Keratinocyte (primary cell): Measurements from ENCODE around the gene SLCO3A1. TPM values are rescaled to one million over a fixed set of nuclear protein-coding genes. Genes with fewer than 3 reads are reported as not detected.

ENCODE experiments used
- DNase-seq: peaks from one replicate; pipeline ENCODE4 v3.0.0-alpha.2; 2011; ENCODE audit warnings: low read depth, missing footprints, low spot score
- FAIRE-seq: peaks from 2 replicates; lab custom pipeline; 2011; peaks lifted over from hg19 to GRCh38; lab: Jason Lieb, UNC
- H2AFZ ChIP-seq: 2 replicates; pipeline ENCODE4 v1.6.0; 2012; ENCODE audit warnings: low read length, control low read depth, inconsistent platforms; ENCODE audit not compliant: control insufficient read depth
- H3K27ac ChIP-seq: 2 replicates; pipeline ENCODE4 v1.5.1; 2011; ENCODE audit warnings: low read length; ENCODE audit not compliant: control insufficient read depth, insufficient read depth
- H3K27me3 ChIP-seq: 3 replicates; pipeline ENCODE4 v1.6.0; 2011; ENCODE audit warnings: low read length; ENCODE audit not compliant: control insufficient read depth, insufficient read depth; ENCODE audit errors: extremely low read depth
- H3K36me3 ChIP-seq, 2 experiments: 2 replicates in 1 of 2; 3 replicates in 1 of 2; pipeline ENCODE4 v1.5.1; 2011; ENCODE audit warnings: low read length in 2 of 2, mild to moderate bottlenecking in 1 of 2; ENCODE audit not compliant: control insufficient read depth in 2 of 2, insufficient read depth in 2 of 2; ENCODE audit errors: extremely low read depth in 1 of 2
- H3K4me1 ChIP-seq: 3 replicates; pipeline ENCODE4 v1.5.1; 2011; ENCODE audit warnings: low read length; ENCODE audit not compliant: control insufficient read depth, insufficient read depth; ENCODE audit errors: extremely low read depth
- H3K4me2 ChIP-seq: 3 replicates; pipeline ENCODE4 v1.6.0; 2011; ENCODE audit warnings: low read depth, low read length; ENCODE audit not compliant: control insufficient read depth, insufficient read depth; ENCODE audit errors: extremely low read depth
- H3K4me3 ChIP-seq, 3 experiments: fragments of 200-600 bp in 1 of 3; sonication (generic) in 1 of 3; 2 replicates in 2 of 3; 3 replicates in 1 of 3; pipeline ENCODE4 v1.5.1; 2011 to 2016; ENCODE audit warnings: low read length in 3 of 3, mild to moderate bottlenecking in 3 of 3, control low read depth in 2 of 3, inconsistent platforms in 1 of 3, low read depth in 1 of 3, mixed read lengths in 1 of 3, mixed run types in 1 of 3, moderate library complexity in 1 of 3; ENCODE audit not compliant: control insufficient read depth in 2 of 3, insufficient read depth in 2 of 3; ENCODE audit errors: extremely low read depth in 1 of 3
- H3K79me2 ChIP-seq: 2 replicates; pipeline ENCODE4 v1.6.0; 2012; ENCODE audit warnings: low read length; ENCODE audit not compliant: control insufficient read depth, insufficient read depth
- H3K9ac ChIP-seq: 3 replicates; pipeline ENCODE4 v1.6.0; 2011; ENCODE audit warnings: low read length; ENCODE audit not compliant: control insufficient read depth, insufficient read depth; ENCODE audit errors: extremely low read depth
- H3K9me1 ChIP-seq: 3 replicates; pipeline ENCODE4 v1.6.0; 2011; ENCODE audit warnings: low read length; ENCODE audit not compliant: control insufficient read depth, insufficient read depth; ENCODE audit errors: extremely low read depth
- H3K9me3 ChIP-seq: 2 replicates; pipeline ENCODE4 v1.5.1; 2012; ENCODE audit warnings: low read depth, low read length; ENCODE audit not compliant: control insufficient read depth
- H4K20me1 ChIP-seq: 3 replicates; pipeline ENCODE4 v1.6.0; 2011; ENCODE audit warnings: low read length; ENCODE audit not compliant: control insufficient read depth, insufficient read depth; ENCODE audit errors: extremely low read depth
- CTCF ChIP-seq, 3 experiments: IDR thresholded peaks in 1 of 3; conservative IDR thresholded peaks in 1 of 3; optimal IDR thresholded peaks in 1 of 3; 2 replicates in 2 of 3; 3 replicates in 1 of 3; pipeline versions ENCODE3 to v1.5.1; 2011; ENCODE audit warnings: low read length in 3 of 3, mild to moderate bottlenecking in 3 of 3, moderate library complexity in 2 of 3, control low read depth in 1 of 3, inconsistent platforms in 1 of 3; ENCODE audit not compliant: insufficient read depth in 2 of 3; ENCODE audit errors: extremely low read depth in 1 of 3
- EZH2 ChIP-seq: IDR thresholded peaks from one replicate; pipeline ENCODE4 v1.6.1; 2012; ENCODE audit warnings: inconsistent platforms, mild to moderate bottlenecking, low read length, moderate library complexity
- dilution Hi-C: fragments of 300-500 bp; cut with MboI; formaldehyde crosslinking; loops from one replicate; pipeline ENCODE4 v1.7.0; 2020; ENCODE audit warnings: low sequenced_read_pairs; ENCODE audit not compliant: extremely low pct_ligation_motif_present
- polyA plus RNA-seq, 5 experiments: library from polyadenylated mRNA; depleted of rRNA in 3 of 5; stranded (reverse) in 3 of 5; stranded (forward) in 1 of 5; unstranded in 1 of 5; fragments of >200 nt; gene quantifications; 1 replicate in 1 of 5; 2 replicates in 3 of 5; 3 replicates in 1 of 5; pipeline versions ENCODE4 v1.2.1 to v1.2.3, GENCODE V29; 2011 to 2012; ENCODE audit warnings: missing spikeins in 2 of 5, low read depth in 1 of 5, low replicate concordance in 1 of 5

Gene SLCO3A1
- polyA plus RNA-seq, 1 donor (not counting 4 experiments of a cell fraction or from before 2014, with no cell fraction given): 21.3 TPM

GRCh38 chr15:91950054-91950453 lies 96.5 kb downstream of the SLCO3A1 start:
- Histone ChIP-seq H2AFZ (no peak overlapping the region), H3K79me2 (peaks cover 60% of the 10 kb centered on the region), H3K9me1 (no peaks in the 10 kb centered on the region), H3K9ac (peak overlapping the region; percentile 81), H3K27ac (peak overlapping the region; percentile 96), H3K36me3 (no peaks in the 10 kb centered on the region), H4K20me1 (no peaks in the 10 kb centered on the region), H3K9me3 (no peaks in the 10 kb centered on the region), H3K4me2 (peak overlapping the region; percentile 31), H3K4me3 (no peak overlapping the region), H3K4me1 (peaks cover 76% of the 10 kb centered on the region), H3K27me3 (no peaks in the 10 kb centered on the region)
- dilution Hi-C loops: no loop called here
- FAIRE-seq (no peak), DNase-seq (no peak)
- TF ChIP-seq EZH2 (no peak), CTCF (optimal IDR thresholded peaks at IDR 0.05 in 1 of 3, IDR thresholded peaks at IDR 0.05 in 1 of 3, conservative IDR thresholded peaks at IDR 0.05 in 1 of 3; ENCODE audit: extremely low read depth in 1 of 3, insufficient read depth in 2 of 3, low read length in 3 of 3) (no peak)

- Histone ChIP-seq H3K9me3 (no peaks in the 10 kb centered on the region), H3K36me3 (no peaks in the 10 kb centered on the region), H3K4me1 (peaks cover 83% of the 10 kb centered on the region), H3K4me2 (peak overlapping the region; percentile 31), H3K79me2 (peaks cover 56% of the 10 kb centered on the region), H3K27me3 (no peaks in the 10 kb centered on the region), H4K20me1 (no peaks in the 10 kb centered on the region), H3K9ac (peak overlapping the region; percentile 81), H2AFZ (no peak overlapping the region), H3K9me1 (no peaks in the 10 kb centered on the region), H3K27ac (peak overlapping the region; percentile 96), H3K4me3 (no peak overlapping the region)
- DNase-seq (no peak), FAIRE-seq (peak; percentile 74)
- TF ChIP-seq EZH2: no peak
- peak in 1 of 3 experiments; percentile 27 for TF ChIP-seq CTCF (optimal IDR thresholded peaks at IDR 0.05 in 1 of 3, IDR thresholded peaks at IDR 0.05 in 1 of 3, conservative IDR thresholded peaks at IDR 0.05 in 1 of 3; ENCODE audit: extremely low read depth in 1 of 3, insufficient read depth in 2 of 3, low read length in 3 of 3)
- dilution Hi-C loops: no loop called here
Measured at GRCh38 chr15:91950631-91951329, 97.3 kb downstream of the SLCO3A1 start.
